Kidney epithelial cell (primary cell): ENCODE results near the gene DEDD. TPM values are rescaled to one million over a fixed set of nuclear protein-coding genes. Genes with fewer than 3 reads are reported as not detected.

ENCODE experiments used
- DNase-seq: peaks from one replicate; pipeline ENCODE4 v3.0.0-alpha.2; 2010; ENCODE audit warnings: low read depth
- H3K27me3 ChIP-seq: 2 replicates; pipeline ENCODE4 v1.6.0; 2011; ENCODE audit warnings: low read length; ENCODE audit not compliant: control insufficient read depth, insufficient read depth
- H3K36me3 ChIP-seq: 2 replicates; pipeline ENCODE4 v1.5.1; 2011; ENCODE audit warnings: low read length; ENCODE audit not compliant: control insufficient read depth, insufficient read depth
- H3K4me3 ChIP-seq: 2 replicates; pipeline ENCODE4 v1.5.1; 2011; ENCODE audit warnings: low read depth, mild to moderate bottlenecking, control low read depth, low read length
- CTCF ChIP-seq: IDR thresholded peaks from 2 replicates; pipeline ENCODE4 v1.5.1; 2011; ENCODE audit warnings: mild to moderate bottlenecking, moderate library complexity, low read length, control low read depth, inconsistent platforms; ENCODE audit not compliant: insufficient read depth, poor library complexity, severe bottlenecking
- total RNA-seq: library from RNA; depleted of rRNA; stranded (reverse); fragments of >200 nt; gene quantifications from 2 replicates; pipeline ENCODE4 v1.2.3, GENCODE V29; 2015

The DEDD gene
- total RNA-seq, 1 donor from 2014 or later = 42.1 TPM

GRCh38 chr1:161177112-161177935, 44.9 kb upstream of the DEDD start, which contains the start of gene B4GALT3:
TSS of gene B4GALT3 (minus strand) at chr1:161177507. CDS start at chr1:161176060, 1,447 bp downstream.
- no peak for DNase-seq
- Histone ChIP-seq H3K36me3 (no peaks in the 10 kb centered on the region), H3K4me3 (peak within 1 kb of the TSS; percentile 82), H3K27me3 (no peaks in the 10 kb centered on the region)
- peak; percentile 12 for TF ChIP-seq CTCF

GRCh38 chr1:161176468-161177111, 44.1 kb upstream of the DEDD start:
- Histone ChIP-seq H3K27me3 (no peaks in the 10 kb centered on the region), H3K4me3 (peak overlapping the region; percentile 82), H3K36me3 (peaks cover 2% of the 10 kb centered on the region)
- no peak for TF ChIP-seq CTCF
- DNase-seq = no peak

GRCh38 chr1:161175771-161176453, 43.4 kb upstream of the DEDD start:
- H3K4me3 ChIP-seq = no peak overlapping the region
- no peak for DNase-seq
- no peak for TF ChIP-seq CTCF
- no peaks in the 10 kb centered on the region for H3K27me3 ChIP-seq
- H3K36me3 ChIP-seq = peaks cover 2% of the 10 kb centered on the region

GRCh38 chr1:161174911-161175310, 42.4 kb upstream of the DEDD start:
- Histone ChIP-seq H3K36me3 (peaks cover 2% of the 10 kb centered on the region), H3K27me3 (no peaks in the 10 kb centered on the region), H3K4me3 (no peak overlapping the region)
- no peak for DNase-seq
- TF ChIP-seq CTCF = no peak

GRCh38 chr1:161173711-161174110, 41.2 kb upstream of the DEDD start:
- H3K36me3 ChIP-seq = peaks cover 3% of the 10 kb centered on the region
- no peaks in the 10 kb centered on the region for H3K27me3 ChIP-seq
- H3K4me3 ChIP-seq = no peak overlapping the region
- no peak for DNase-seq
- TF ChIP-seq CTCF = no peak
